ENCODE data around the gene FLNC. TPM values are rescaled to one million over a fixed set of nuclear protein-coding genes. Genes with fewer than 3 reads are reported as not detected.

Gene FLNC
- total and polyA plus RNA-seq, 2 donors (not counting 3 experiments of a cell fraction or from before 2014, with no cell fraction given) = 19.5 to 81.9 TPM

GRCh38 chr7:128818694-128819093 lies 11.5 kb upstream of the FLNC start:
- dilution Hi-C loops (cut with MboI; ENCODE audit: extremely low pct_ligation_motif_present, low sequenced_read_pairs) (no loop called here), intact Hi-C loops (cut with micrococcal nuclease) (no loop called here)
- Histone ChIP-seq H3K9me1 (replicated peaks; ENCODE audit: control insufficient read depth, extremely low read depth, insufficient read depth, low read length) (no peaks in the 10 kb centered on the region), H4K20me1 (replicated peaks; ENCODE audit: control insufficient read depth, extremely low read depth, insufficient read depth, low read length) (no peaks in the 10 kb centered on the region), H3K9me3 (replicated peaks; ENCODE audit: control insufficient read depth, insufficient read depth, low read length) (no peaks in the 10 kb centered on the region), H3K9ac (replicated peaks; ENCODE audit: extremely low read depth, insufficient read depth, low read length) (no peak overlapping the region), H3K36me3 (ENCODE audit: control insufficient read depth in 2 of 2, extremely low read depth in 1 of 2, insufficient read depth in 2 of 2, low read length in 2 of 2) (no peaks in the 10 kb centered on the region), H2AFZ (ENCODE audit: low read depth, low read length) (no peak overlapping the region), H3K79me2 (ENCODE audit: control insufficient read depth, insufficient read depth, low read length) (no peaks in the 10 kb centered on the region), H3K27ac (ENCODE audit: insufficient read depth, low read depth, low read length) (no peak overlapping the region), H3K4me2 (ENCODE audit: insufficient read depth, low read length) (no peak overlapping the region), H3K4me1 (ENCODE audit: control insufficient read depth, extremely low read depth, insufficient read depth, low read length) (no peaks in the 10 kb centered on the region), H3K4me3 (replicated peaks in 1 of 3; ENCODE audit: insufficient read depth in 1 of 3, low read depth in 1 of 3, low read length in 3 of 3) (no peak overlapping the region), H3K27me3 (ENCODE audit: control insufficient read depth in 2 of 2, insufficient read depth in 2 of 2, low read length in 2 of 2) (peaks cover 39 to 50% of the 10 kb centered on the region in 2 experiments)
- no TSS peak for BruUV-seq (replicated peaks)
- FAIRE-seq = no peak
- ChIA-PET POLR2A (no interaction called here), CTCF (interaction anchor here (1.0 to 1.8 kb wide), 5 partner anchors 10 to 31 kb away, joined by 3 to 5 read pairs (median 4); no protein-coding TSS in a partner anchor)
- no peak for TF ChIP-seq EZH2 (IDR thresholded peaks at IDR 0.05; ENCODE audit: borderline replicate concordance, low read depth, low read length, severe bottlenecking)
- TF ChIP-seq POLR2A (IDR thresholded peaks at IDR 0.05; ENCODE audit: low read depth, low read length) = no peak
- TF ChIP-seq POLR2AphosphoS5 (IDR thresholded peaks at IDR 0.05; ENCODE audit: insufficient read depth, low read depth, low read length) = no peak
- TF ChIP-seq FOS (IDR thresholded peaks at IDR 0.05; ENCODE audit: borderline replicate concordance, insufficient read depth, low read length) = no peak
- TF ChIP-seq MAX (IDR thresholded peaks at IDR 0.05; ENCODE audit: insufficient read depth, insufficient read length) = no peak
- TF ChIP-seq CTCF (IDR thresholded peaks at IDR 0.05; ENCODE audit: extremely low read depth in 1 of 2, insufficient read depth in 1 of 2, low read depth in 1 of 2, low read length in 2 of 2) = no peak
- no peak for TF ChIP-seq JUN (IDR thresholded peaks at IDR 0.05; ENCODE audit: borderline replicate concordance, insufficient read depth, insufficient read length, low read depth)
- TF ChIP-seq GATA2 (IDR thresholded peaks at IDR 0.05; ENCODE audit: insufficient read depth, insufficient read length, low read depth, low read length) = no peak
- TF ChIP-seq MYC (IDR thresholded peaks at IDR 0.05; ENCODE audit: low read depth, low read length) = no peak
- no peak for DNase-seq (ENCODE audit: low read depth, low spot score)

Data from endothelial cell of umbilical vein (primary cell).